Suppressor macrophage treated with lipopolysaccharide for 1 hour (primary cell): ENCODE data around the gene OTUD1.

Experiments used
- DNase-seq, 3 donors: peaks; one replicate each; pipeline ENCODE4 v3.0.0-alpha.2; 2020 to 2022

OTUD1 gene

GRCh38 chr10:23432166-23432565 lies 6.7 kb upstream of the OTUD1 start:
- DNase-seq = peak in 2 of 3 donors; percentile 65 to 70

GRCh38 chr10:23432639-23433038 lies 6.2 kb upstream of the OTUD1 start:
- DNase-seq = peak; percentile 76 to 94 (median 94)

GRCh38 chr10:23433701-23434100 lies 5.2 kb upstream of the OTUD1 start:
- DNase-seq = peak; percentile 55 to 78 (median 76)

GRCh38 chr10:23435378-23435777 lies 3.5 kb upstream of the OTUD1 start:
- DNase-seq = no peak

GRCh38 chr10:23436983-23437382 lies 1.9 kb upstream of the OTUD1 start:
- DNase-seq = no peak

- DNase-seq = no peak
Measured at GRCh38 chr10:23437963-23438546, 820 bp upstream of the OTUD1 start.

GRCh38 chr10:23439452-23439960 lies 631 bp downstream of the OTUD1 start:
- peak in 1 of 3 donors; percentile 72 for DNase-seq

- peak; percentile 54 to 70 (median 64) for DNase-seq
Measured at GRCh38 chr10:23439961-23440889, 1.4 kb downstream of the OTUD1 start.

GRCh38 chr10:23441251-23441650 lies 2.4 kb downstream of the OTUD1 start:
- peak in 1 of 3 donors; percentile 18 for DNase-seq

- no peak for DNase-seq
Measured at GRCh38 chr10:23442936-23443335, 4.1 kb downstream of the OTUD1 start.

GRCh38 chr10:23445591-23445990 lies 6.7 kb downstream of the OTUD1 start:
- no peak for DNase-seq

GRCh38 chr10:23448323-23448722 lies 9.4 kb downstream of the OTUD1 start:
- DNase-seq = no peak

- DNase-seq = peak; percentile 49 to 88 (median 86)
Measured at GRCh38 chr10:23448802-23449570, 10.1 kb downstream of the OTUD1 start.

- peak in 2 of 3 donors; percentile 54 to 58 for DNase-seq
Measured at GRCh38 chr10:23452033-23452655, 13.3 kb downstream of the OTUD1 start.

- peak in 2 of 3 donors; percentile 32 to 37 for DNase-seq
Measured at GRCh38 chr10:23453465-23453864, 14.6 kb downstream of the OTUD1 start.

GRCh38 chr10:23457632-23458417 lies 18.9 kb downstream of the OTUD1 start:
- DNase-seq = no peak

GRCh38 chr10:23459308-23459939 lies 20.5 kb downstream of the OTUD1 start:
- DNase-seq = no peak

GRCh38 chr10:23461557-23461956 lies 22.7 kb downstream of the OTUD1 start:
- no peak for DNase-seq

- DNase-seq = peak; percentile 59 to 64 (median 59)
Measured at GRCh38 chr10:23467012-23467411, 28.1 kb downstream of the OTUD1 start.

- DNase-seq = no peak
Measured at GRCh38 chr10:23467548-23467947, 28.7 kb downstream of the OTUD1 start.

- no peak for DNase-seq
Measured at GRCh38 chr10:23469596-23470237, 30.8 kb downstream of the OTUD1 start.
